K562 (cell line): Measurements from ENCODE around the gene RNF13. TPM values are rescaled to one million over a fixed set of nuclear protein-coding genes. Genes with fewer than 3 reads are reported as not detected.

Experiments used
- ATAC-seq: fragments of 200-7000 bp; cut with Tn5 transposase; 3 replicates; pipeline ENCODE4 v1.9.1; 2020; ENCODE audit warnings: moderate library complexity
- BruUV-seq: library from RNA; stranded (reverse); fragments of 400-500 nt; replicated peaks from 2 replicates; lab custom pipeline; 2021; lab: Mats Ljungman, UMichigan
- CTCF ChIA-PET: fragments of 300-600 bp; formaldehyde crosslinking; extraction: SDS; loops from one replicate; lab custom pipeline; 2021; ENCODE audit warnings: low intra/inter-chr PET ratio; lab: Yijun Ruan, JAX
- POLR2A ChIA-PET: fragments of 300-600, 350-650 bp; sonication (Branson Sonifier 250); formaldehyde crosslinking; extraction: SDS; loops from one replicate; lab custom pipeline; 2021; ENCODE audit warnings: antibody characterized with exemption, inconsistent platforms; lab: Yijun Ruan, JAX
- DNase-seq, 4 experiments: peaks; one replicate each; pipeline versions ENCODE4 v3.0.0 to v3.0.0-alpha.2; 2011 to 2018; ENCODE audit warnings: low spot score in 3 of 4, mixed read lengths in 3 of 4; ENCODE audit errors: extremely low read depth in 1 of 4
- FAIRE-seq: peaks from 2 replicates; lab custom pipeline; 2011; peaks lifted over from hg19 to GRCh38; lab: Jason Lieb, UNC
- H2AFZ ChIP-seq: 2 replicates; pipeline ENCODE4 v1.6.0; 2011; ENCODE audit warnings: low read depth, low read length, control low read depth, inconsistent platforms
- H3K27ac ChIP-seq: fragments of 200-600 bp; 3 replicates; pipeline ENCODE4 v1.8.0; 2011; ENCODE audit warnings: low read depth, mild to moderate bottlenecking, control low read depth, inconsistent platforms, low read length, moderate library complexity, mixed read lengths; ENCODE audit errors: extremely low read depth
- H3K27me3 ChIP-seq, 2 experiments: fragments of 300-600 bp in 1 of 2; 2 replicates in 1 of 2; 3 replicates in 1 of 2; pipeline versions ENCODE4 v1.6.0 to v1.8.0; 2011; ENCODE audit warnings: inconsistent platforms in 2 of 2, low read length in 2 of 2, mild to moderate bottlenecking in 1 of 2, mixed read lengths in 1 of 2, moderate library complexity in 1 of 2; ENCODE audit not compliant: control insufficient read depth in 2 of 2, insufficient read depth in 2 of 2
- H3K36me3 ChIP-seq: fragments of 300-600 bp; 3 replicates; pipeline ENCODE4 v1.8.0; 2011; ENCODE audit warnings: mild to moderate bottlenecking, low read length, inconsistent platforms; ENCODE audit not compliant: control insufficient read depth, insufficient read depth
- H3K4me1 ChIP-seq, 2 experiments: fragments of 200-600 bp in 1 of 2; replicated peaks in 1 of 2; 2 replicates in 1 of 2; 3 replicates in 1 of 2; pipeline versions ENCODE4 v1.5.1 to v1.8.0; 2011; ENCODE audit warnings: inconsistent platforms in 2 of 2, low read length in 2 of 2, mild to moderate bottlenecking in 1 of 2, mixed read lengths in 1 of 2, moderate library complexity in 1 of 2; ENCODE audit not compliant: control insufficient read depth in 2 of 2, insufficient read depth in 2 of 2
- H3K4me2 ChIP-seq: 2 replicates; pipeline ENCODE4 v1.6.1; 2011; ENCODE audit warnings: low read length, control low read depth, inconsistent platforms, mixed read lengths; ENCODE audit not compliant: insufficient read depth
- H3K4me3 ChIP-seq: fragments of 200-600 bp; sonication (generic), shearing (Covaris generic); 2 replicates; pipeline ENCODE4 v1.5.1; 2016; ENCODE audit warnings: control low read depth, inconsistent platforms
- H3K79me2 ChIP-seq: fragments of 200-600 bp; 3 replicates; pipeline ENCODE4 v1.8.0; 2011; ENCODE audit warnings: low read length, inconsistent platforms; ENCODE audit not compliant: control insufficient read depth, insufficient read depth
- H3K9ac ChIP-seq, 2 experiments: 2 replicates each; pipeline versions ENCODE4 v1.6.0 to v1.6.1; 2011; ENCODE audit warnings: low read depth in 2 of 2, low read length in 2 of 2, control low read depth in 1 of 2, inconsistent platforms in 1 of 2, mild to moderate bottlenecking in 1 of 2, mixed read lengths in 1 of 2; ENCODE audit not compliant: insufficient read depth in 1 of 2
- H3K9me1 ChIP-seq: one replicate; pipeline ENCODE4 v1.6.0; 2011; ENCODE audit warnings: inconsistent platforms, mild to moderate bottlenecking, low read length, moderate library complexity; ENCODE audit not compliant: control insufficient read depth, insufficient read depth
- H3K9me3 ChIP-seq: replicated peaks from 2 replicates; pipeline ENCODE4 v1.5.1; 2011; ENCODE audit warnings: low read depth, low read length, inconsistent platforms; ENCODE audit not compliant: control insufficient read depth, insufficient read depth
- H4K20me1 ChIP-seq: replicated peaks from 2 replicates; pipeline ENCODE4 v1.6.1; 2011; ENCODE audit warnings: low read length, inconsistent platforms, mixed read lengths; ENCODE audit not compliant: control insufficient read depth, insufficient read depth
- HNRNPLL ChIP-seq: fragments of 200-400 bp; formaldehyde crosslinking; IDR thresholded peaks from 2 replicates; pipeline ENCODE4 v1.6.1; 2017; ENCODE audit warnings: low read length, low read depth, mild to moderate bottlenecking; ENCODE audit not compliant: poor library complexity, severe bottlenecking
- MTF1 ChIP-seq: fragments of 250-450 bp; sonication (Bioruptor Pico); IDR thresholded peaks from 2 replicates; pipeline ENCODE4 v1.9.0; 2021; ENCODE audit warnings: moderate library complexity, mild to moderate bottlenecking, inconsistent platforms, borderline replicate concordance
- NUFIP1 ChIP-seq: fragments of 450-650 bp; IDR thresholded peaks from 2 replicates; pipeline ENCODE4 v1.6.1; 2018; ENCODE audit not compliant: partially characterized antibody
- PHF20 ChIP-seq: fragments of 450-650 bp; IDR thresholded peaks from 2 replicates; pipeline ENCODE4 v1.6.1; 2018; ENCODE audit not compliant: partially characterized antibody
- PTBP1 ChIP-seq: fragments of 200-400 bp; formaldehyde crosslinking; IDR thresholded peaks from 2 replicates; pipeline ENCODE4 v1.6.1; 2017; ENCODE audit warnings: low read depth, low read length
- SFPQ ChIP-seq: fragments of 200-400 bp; formaldehyde crosslinking; IDR thresholded peaks from 2 replicates; pipeline ENCODE4 v1.6.1; 2017; ENCODE audit warnings: mild to moderate bottlenecking, low read depth, low read length, moderate library complexity
- TAL1 ChIP-seq: fragments of 450-650 bp; IDR thresholded peaks from 2 replicates; pipeline ENCODE4 v1.6.1; 2016; ENCODE audit warnings: mild to moderate bottlenecking
- ZC3H11A ChIP-seq: IDR thresholded peaks from 2 replicates; pipeline ENCODE4 v1.6.1; 2012; ENCODE audit warnings: low read depth, low read length, improper control_type of control experiment
- ZNF124 ChIP-seq: sonication (generic); formaldehyde crosslinking; IDR thresholded peaks from 2 replicates; pipeline ENCODE4 v1.8.1; 2022; ENCODE audit warnings: missing genetic modification reagents
- WGBS: fragments of 100-300 bp; shearing (Covaris generic); methylation state at CpG from one replicate; pipeline ENCODE4 v1.1.6; 2016; ENCODE audit warnings: low coverage, mixed read lengths; ENCODE audit not compliant: insufficient coverage; ENCODE audit errors: missing lambda C conversion rate; 5-methylcytosine and 5-hydroxymethylcytosine counted together
- in situ Hi-C: fragments of 300-500 bp; cut with MboI; formaldehyde crosslinking; loops from 4 replicates; pipeline ENCODE4 v1.15.0; 2018; ENCODE audit warnings: inconsistent platforms, mixed read lengths
- intact Hi-C: fragments of 100-400 bp; cut with micrococcal nuclease; formaldehyde crosslinking; loops from 2 replicates; pipeline ENCODE4 v1.14.2; 2022
- polyA plus RNA-seq, 8 experiments: library from polyadenylated mRNA; depleted of rRNA in 4 of 8; stranded (reverse) in 5 of 8; unstranded in 3 of 8; fragments of >200 nt; fragmentation: Nextera tagmentation in 2 of 8; fragmentation: Illumina TruSeq in 1 of 8; extraction: Ambion mirVana in 2 of 8; extraction: Trizol in 1 of 8; gene quantifications; 2 replicates each; pipeline versions ENCODE4 v1.2.1 to v1.2.3, GENCODE V29; 2011 to 2014; ENCODE audit warnings: inconsistent platforms in 1 of 8, missing spikeins in 1 of 8
- total RNA-seq, 7 experiments: library from RNA; depleted of rRNA in 6 of 7; stranded (reverse); fragments of >200 nt in 6 of 7; fragmentation: Illumina TruSeq in 2 of 7; extraction: Trizol in 2 of 7; gene quantifications; 2 replicates each; pipeline versions ENCODE4 v1.2.1 to v1.2.3, GENCODE V29; 2011 to 2021; ENCODE audit warnings: low replicate concordance in 1 of 7

The RNF13 gene
- total and polyA plus RNA-seq, 9 of the 15 experiments (the other 6 are each of a cell fraction or from before 2014, with no cell fraction given) = 12.7 to 35.8 (median 18.9) TPM

- POLR2A ChIA-PET = no interaction called here
Measured at GRCh38 chr3:149810846-149811245, 2.2 kb upstream of the RNF13 start.

More at GRCh38 chr3:149810846-149811245, 2.2 kb upstream of the RNF13 start:
- no TSS peak for BruUV-seq
- Histone ChIP-seq H3K9me1 (no peaks in the 10 kb centered on the region), H3K9ac (no peak overlapping the region), H3K27ac (no peak overlapping the region), H4K20me1 (no peaks in the 10 kb centered on the region), H3K4me3 (no peak overlapping the region), H3K36me3 (no peaks in the 10 kb centered on the region), H3K4me1 (peaks cover 0 to 8% of the 10 kb centered on the region in 2 experiments; a peak in 3 of 5 replicates), H3K27me3 (no peaks in the 10 kb centered on the region), H3K79me2 (peaks cover 22% of the 10 kb centered on the region)
- in situ Hi-C loops = no loop called here
- no peak for ATAC-seq
- CTCF ChIA-PET = no interaction called here
- TF ChIP-seq ZC3H11A (no peak), TAL1 (no peak), NUFIP1 (no peak), PHF20 (no peak), PTBP1 (no peak), ZNF124 (CRISPR knock-in tag) (no peak), MTF1 (no peak), HNRNPLL (no peak), SFPQ (no peak)
- TF ChIP-seq, all 486 proteins: peak for 0
- Histone ChIP-seq H3K9me3 (no peaks in the 10 kb centered on the region), H2AFZ (no peak overlapping the region), H3K4me2 (no peak overlapping the region)
- intact Hi-C loops = no loop called here
- FAIRE-seq (no peak), DNase-seq (no peak)
- WGBS = 33% methylated on average over 2 of the region's 2 CpGs
